Measurements from ENCODE around the gene MTERF4. TPM values are rescaled to one million over a fixed set of nuclear protein-coding genes. Genes with fewer than 3 reads are reported as not detected.

The MTERF4 gene
- total and polyA plus RNA-seq, 2 of the 13 experiments (the other 11 are each of a cell fraction or from before 2014, with no cell fraction given), result 50.5 to 59.8 TPM

DNA sequence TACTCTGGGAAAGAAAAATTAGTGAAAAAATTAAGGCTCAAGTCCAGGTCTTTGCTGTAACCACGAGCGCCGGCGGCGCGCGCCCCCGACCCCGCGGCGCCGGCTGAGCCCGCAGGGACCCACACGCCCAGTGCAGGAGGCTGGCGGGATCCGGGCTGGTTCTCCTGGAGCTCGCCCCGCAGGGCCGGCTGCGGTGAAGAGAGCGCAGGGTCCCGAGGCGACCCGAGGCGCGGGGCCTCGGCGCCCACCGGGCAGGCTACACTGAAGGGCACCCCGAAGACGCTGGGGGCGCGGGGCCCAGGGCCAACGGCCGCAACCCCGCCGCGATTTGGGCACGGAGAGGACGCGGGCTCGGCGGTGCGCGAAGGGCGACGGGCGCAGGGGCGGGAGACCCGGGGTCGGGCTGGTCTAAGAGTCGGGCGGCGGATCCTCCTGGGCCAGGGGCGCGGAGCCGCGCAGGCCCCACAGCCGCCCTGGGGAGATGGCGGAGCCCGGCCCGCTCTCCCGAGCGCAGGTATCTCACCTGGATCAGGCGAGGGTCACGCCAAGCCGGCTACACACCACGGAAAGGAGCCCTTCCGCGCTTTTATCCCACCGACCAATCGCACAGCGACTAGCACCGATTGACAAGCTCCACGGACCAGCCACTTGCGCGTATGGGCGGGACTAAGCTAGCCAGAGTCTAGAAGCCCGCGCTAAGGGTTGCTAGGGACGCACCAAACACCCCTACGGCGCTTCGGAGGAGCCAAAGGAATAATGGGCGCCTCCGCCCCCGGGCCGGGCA is 47.0 kb upstream of the MTERF4 start, which contains the start of gene PASK (continued):
- TF ChIP-seq ATF7 (IDR thresholded peaks at IDR 0.05) (no peak), ATF7 (CRISPR knock-in tag; IDR thresholded peaks at IDR 0.05) (no peak), FOXC1 (CRISPR knock-in tag; IDR thresholded peaks at IDR 0.05; ENCODE audit: borderline replicate concordance) (peak; percentile 21; the same call in 1 of the 2 replicates), MTA1 (CRISPR knock-in tag; IDR thresholded peaks at IDR 0.05; ENCODE audit: borderline replicate concordance) (peak; percentile 51; the same call in 1 of the 2 replicates), YEATS4 (CRISPR knock-in tag; IDR thresholded peaks at IDR 0.05; ENCODE audit: borderline replicate concordance) (peak; percentile 69; the same call in 1 of the 2 replicates), HES4 (CRISPR knock-in tag; IDR thresholded peaks at IDR 0.05; ENCODE audit: borderline replicate concordance) (no peak; the same call in 1 of the 2 replicates), TBL1XR1 (IDR thresholded peaks at IDR 0.05; ENCODE audit: borderline replicate concordance, low read length, partially characterized antibody) (no peak), ZFP41 (CRISPR knock-in tag; IDR thresholded peaks at IDR 0.05; ENCODE audit: borderline replicate concordance) (no peak), ZNF564 (CRISPR knock-in tag; IDR thresholded peaks at IDR 0.05) (no peak), SMC3 (IDR thresholded peaks at IDR 0.05; ENCODE audit: low read length) (no peak), SRF (IDR thresholded peaks at IDR 0.05; ENCODE audit: low read depth, low read length) (no peak), ZNF251 (CRISPR knock-in tag; IDR thresholded peaks at IDR 0.05) (no peak), CC2D1A (CRISPR knock-in tag; IDR thresholded peaks at IDR 0.05) (no peak), ZKSCAN5 (CRISPR knock-in tag; IDR thresholded peaks at IDR 0.05) (no peak), KDM1A (CRISPR knock-in tag; IDR thresholded peaks at IDR 0.05) (no peak), REXO4 (CRISPR knock-in tag; IDR thresholded peaks at IDR 0.05; ENCODE audit: borderline replicate concordance) (no peak), WIZ (CRISPR knock-in tag; IDR thresholded peaks at IDR 0.05) (peak; percentile 38; the same call in 1 of the 2 replicates), TGIF2 (CRISPR knock-in tag; IDR thresholded peaks at IDR 0.05) (0 out of 2 replicates have a peak, but pooled peaks have one; percentile 12), ZNF460 (CRISPR knock-in tag; IDR thresholded peaks at IDR 0.05; ENCODE audit: borderline replicate concordance) (no peak), ZNF616 (CRISPR knock-in tag; IDR thresholded peaks at IDR 0.05; ENCODE audit: low read depth) (no peak), SATB2 (CRISPR knock-in tag; IDR thresholded peaks at IDR 0.05) (no peak), RORA (CRISPR knock-in tag; IDR thresholded peaks at IDR 0.05) (no peak), CREB1 (IDR thresholded peaks at IDR 0.05) (no peak), CREB1 (CRISPR knock-in tag; IDR thresholded peaks at IDR 0.05) (no peak)
- TF ChIP-seq, protein P1, sequence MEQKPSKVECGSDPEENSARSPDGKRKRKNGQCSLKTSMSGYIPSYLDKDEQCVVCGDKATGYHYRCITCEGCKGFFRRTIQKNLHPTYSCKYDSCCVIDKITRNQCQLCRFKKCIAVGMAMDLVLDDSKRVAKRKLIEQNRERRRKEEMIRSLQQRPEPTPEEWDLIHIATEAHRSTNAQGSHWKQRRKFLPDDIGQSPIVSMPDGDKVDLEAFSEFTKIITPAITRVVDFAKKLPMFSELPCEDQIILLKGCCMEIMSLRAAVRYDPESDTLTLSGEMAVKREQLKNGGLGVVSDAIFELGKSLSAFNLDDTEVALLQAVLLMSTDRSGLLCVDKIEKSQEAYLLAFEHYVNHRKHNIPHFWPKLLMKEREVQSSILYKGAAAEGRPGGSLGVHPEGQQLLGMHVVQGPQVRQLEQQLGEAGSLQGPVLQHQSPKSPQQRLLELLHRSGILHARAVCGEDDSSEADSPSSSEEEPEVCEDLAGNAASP (CRISPR knock-in tag; IDR thresholded peaks at IDR 0.05; ENCODE audit: borderline replicate concordance), result no peak; the same call in 1 of the 2 replicates
- TF ChIP-seq, protein P2, sequence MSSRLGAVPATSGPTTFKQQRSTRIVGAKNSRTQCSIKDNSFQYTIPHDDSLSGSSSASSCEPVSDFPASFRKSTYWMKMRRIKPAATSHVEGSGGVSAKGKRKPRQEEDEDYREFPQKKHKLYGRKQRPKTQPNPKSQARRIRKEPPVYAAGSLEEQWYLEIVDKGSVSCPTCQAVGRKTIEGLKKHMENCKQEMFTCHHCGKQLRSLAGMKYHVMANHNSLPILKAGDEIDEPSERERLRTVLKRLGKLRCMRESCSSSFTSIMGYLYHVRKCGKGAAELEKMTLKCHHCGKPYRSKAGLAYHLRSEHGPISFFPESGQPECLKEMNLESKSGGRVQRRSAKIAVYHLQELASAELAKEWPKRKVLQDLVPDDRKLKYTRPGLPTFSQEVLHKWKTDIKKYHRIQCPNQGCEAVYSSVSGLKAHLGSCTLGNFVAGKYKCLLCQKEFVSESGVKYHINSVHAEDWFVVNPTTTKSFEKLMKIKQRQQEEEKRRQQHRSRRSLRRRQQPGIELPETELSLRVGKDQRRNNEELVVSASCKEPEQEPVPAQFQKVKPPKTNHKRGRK (CRISPR knock-in tag; IDR thresholded peaks at IDR 0.05), result no peak
- TF ChIP-seq, protein P3, sequence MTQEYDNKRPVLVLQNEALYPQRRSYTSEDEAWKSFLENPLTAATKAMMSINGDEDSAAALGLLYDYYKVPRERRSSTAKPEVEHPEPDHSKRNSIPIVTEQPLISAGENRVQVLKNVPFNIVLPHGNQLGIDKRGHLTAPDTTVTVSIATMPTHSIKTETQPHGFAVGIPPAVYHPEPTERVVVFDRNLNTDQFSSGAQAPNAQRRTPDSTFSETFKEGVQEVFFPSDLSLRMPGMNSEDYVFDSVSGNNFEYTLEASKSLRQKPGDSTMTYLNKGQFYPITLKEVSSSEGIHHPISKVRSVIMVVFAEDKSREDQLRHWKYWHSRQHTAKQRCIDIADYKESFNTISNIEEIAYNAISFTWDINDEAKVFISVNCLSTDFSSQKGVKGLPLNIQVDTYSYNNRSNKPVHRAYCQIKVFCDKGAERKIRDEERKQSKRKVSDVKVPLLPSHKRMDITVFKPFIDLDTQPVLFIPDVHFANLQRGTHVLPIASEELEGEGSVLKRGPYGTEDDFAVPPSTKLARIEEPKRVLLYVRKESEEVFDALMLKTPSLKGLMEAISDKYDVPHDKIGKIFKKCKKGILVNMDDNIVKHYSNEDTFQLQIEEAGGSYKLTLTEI (CRISPR knock-in tag; conservative IDR thresholded peaks at IDR 0.05), result no peak
